ENCODE data around the gene SMAP1.
"Not testable (repeated sequence)": the region's sequence is repeated elsewhere in the genome, so short reads cannot be mapped to it uniquely, and the experiment has no call there.

SMAP1 gene

DNA sequence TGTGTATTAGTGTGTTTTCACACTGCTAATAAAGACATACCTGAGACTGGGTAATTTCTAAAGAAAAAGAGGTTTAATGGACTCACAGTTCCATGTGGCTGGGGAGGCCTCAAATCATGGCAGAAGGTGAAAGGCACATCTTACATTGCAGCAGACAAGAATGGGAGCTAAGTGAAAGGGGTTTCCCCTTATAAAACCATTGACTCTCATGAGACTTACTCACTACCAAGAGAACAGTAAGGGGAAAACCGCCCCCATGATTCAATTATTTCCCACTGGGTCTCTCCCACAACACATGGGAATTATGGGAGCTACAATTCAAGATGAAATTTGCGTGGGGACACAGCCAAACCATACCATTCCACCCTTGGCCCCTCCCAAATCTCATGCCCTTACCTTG lies 73.1 kb downstream of the SMAP1 start:
- not testable (repeated sequence) for DNase-seq (ENCODE audit: low read depth in 2 of 2)

DNA sequence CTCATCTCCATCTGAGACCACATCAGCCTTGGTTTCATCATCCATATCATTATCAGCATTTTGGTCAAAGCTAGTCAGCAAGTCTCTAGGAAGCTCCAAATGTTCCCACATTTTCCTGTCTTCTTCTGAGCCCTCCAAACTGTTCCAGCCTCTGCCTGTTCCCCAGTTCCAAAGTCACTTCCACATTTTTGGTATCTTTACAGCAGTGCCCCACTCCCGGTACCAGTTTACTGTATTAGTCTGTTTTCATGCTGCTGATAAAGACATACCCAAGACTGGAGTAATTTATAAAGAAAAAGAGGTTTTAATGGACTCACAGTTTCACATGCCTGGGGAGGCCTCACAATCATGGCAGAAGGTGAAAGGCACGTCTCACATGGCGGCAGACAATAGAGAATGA lies 74.8 kb downstream of the SMAP1 start:
- DNase-seq (ENCODE audit: low read depth in 2 of 2), result not testable (repeated sequence)

DNA sequence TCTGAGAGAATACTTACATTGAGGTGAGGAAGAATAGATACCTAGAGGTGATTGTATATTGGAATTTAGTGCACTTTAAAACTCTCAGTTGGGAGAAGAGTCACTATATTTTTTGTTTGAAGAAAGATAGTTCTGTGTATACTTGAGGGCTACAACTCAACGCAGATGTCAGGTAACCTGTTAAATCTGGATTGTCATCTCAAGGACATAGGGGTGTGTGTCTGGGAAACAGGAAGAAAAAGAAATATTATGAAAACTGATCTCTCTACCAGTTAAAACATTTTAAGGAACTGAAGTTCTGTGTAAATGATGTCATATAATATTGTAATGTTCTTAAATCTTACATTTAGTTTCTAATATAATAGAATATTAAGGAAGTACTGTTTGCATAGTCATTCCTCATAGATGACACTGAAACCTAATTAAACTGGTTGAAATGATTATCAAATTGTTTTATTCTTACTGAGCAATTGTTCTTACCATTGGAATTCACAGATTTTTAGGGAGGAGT lies 86.2 kb downstream of the SMAP1 start:
- no peak for DNase-seq (ENCODE audit: low read depth in 2 of 2)

DNA sequence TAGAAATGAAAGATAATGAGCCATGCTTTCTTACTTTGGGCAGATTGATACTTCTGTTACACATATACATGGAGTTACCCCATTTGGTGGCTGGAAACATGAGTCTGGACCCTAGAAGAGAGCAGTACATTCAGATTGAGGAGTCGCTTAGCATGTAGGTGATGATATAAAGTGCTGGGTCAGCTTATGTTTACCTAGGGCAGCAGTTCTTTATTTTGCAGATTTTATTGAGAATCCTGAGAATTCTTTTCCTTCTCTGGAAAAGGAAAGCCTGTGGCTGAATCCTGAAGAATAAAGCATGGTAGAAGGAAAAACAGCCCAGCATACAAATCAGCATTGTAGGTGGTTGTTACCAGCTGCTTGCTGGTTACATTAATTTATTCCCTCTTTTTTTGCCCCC lies 91.2 kb downstream of the SMAP1 start:
- DNase-seq (ENCODE audit: low read depth in 2 of 2), result no peak

DNA sequence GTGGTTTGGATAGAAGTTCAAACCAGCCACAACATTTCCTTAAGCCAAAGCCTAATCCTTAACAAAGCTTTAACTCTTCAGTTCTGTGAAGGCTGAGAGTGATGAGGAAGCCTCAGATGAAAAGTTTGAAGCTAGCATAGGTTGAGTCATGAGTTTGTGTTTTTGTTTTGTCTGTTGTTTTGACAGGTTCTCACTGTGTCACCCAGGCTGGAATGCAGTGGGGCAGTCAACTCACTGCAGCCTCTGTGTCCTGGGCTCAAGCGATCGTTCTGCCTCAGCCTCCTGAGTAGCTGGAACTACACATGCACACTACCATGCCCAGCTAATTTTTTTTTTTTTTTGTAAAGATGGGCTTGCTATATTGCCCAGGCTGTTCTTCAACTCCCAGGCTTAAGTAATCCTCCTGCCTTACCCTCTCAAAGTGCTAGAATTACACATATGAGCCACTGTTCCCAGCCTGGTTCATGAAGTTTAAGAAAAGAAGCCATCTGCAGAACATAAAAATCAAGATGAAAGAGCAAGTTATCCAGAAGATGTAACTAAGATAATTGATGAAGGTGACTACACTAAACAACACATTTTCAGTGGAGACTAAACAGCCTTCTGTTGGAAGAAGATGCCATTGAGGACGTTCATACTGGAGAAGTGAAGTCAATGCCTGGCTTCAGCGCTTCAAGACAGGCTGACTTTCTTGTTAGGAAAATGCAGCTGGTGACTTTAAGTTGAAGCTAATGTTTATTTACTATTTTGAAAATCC lies 96.2 kb downstream of the SMAP1 start:
- no peak for DNase-seq (ENCODE audit: low read depth in 2 of 2)

DNA sequence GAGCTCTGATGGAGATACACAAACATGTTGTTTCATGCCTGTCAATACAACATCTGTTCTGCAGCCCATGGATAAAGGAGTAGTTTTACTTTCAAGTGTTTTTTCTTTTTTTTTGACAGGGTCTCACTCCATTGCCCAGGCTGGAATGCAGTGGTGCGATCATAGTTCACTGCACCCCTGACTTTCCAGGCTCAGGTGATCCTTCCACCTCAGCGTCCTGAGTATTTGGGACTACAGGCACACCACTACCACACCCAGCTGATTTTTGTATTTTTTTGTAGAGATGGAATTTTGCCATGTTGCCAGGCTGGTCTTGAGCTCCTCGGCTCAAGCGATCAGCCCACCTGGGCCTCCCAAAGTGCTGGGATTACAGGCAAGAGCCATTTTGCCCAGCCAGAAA lies 97.0 kb downstream of the SMAP1 start:
- no peak for DNase-seq (ENCODE audit: low read depth in 2 of 2)

DNA sequence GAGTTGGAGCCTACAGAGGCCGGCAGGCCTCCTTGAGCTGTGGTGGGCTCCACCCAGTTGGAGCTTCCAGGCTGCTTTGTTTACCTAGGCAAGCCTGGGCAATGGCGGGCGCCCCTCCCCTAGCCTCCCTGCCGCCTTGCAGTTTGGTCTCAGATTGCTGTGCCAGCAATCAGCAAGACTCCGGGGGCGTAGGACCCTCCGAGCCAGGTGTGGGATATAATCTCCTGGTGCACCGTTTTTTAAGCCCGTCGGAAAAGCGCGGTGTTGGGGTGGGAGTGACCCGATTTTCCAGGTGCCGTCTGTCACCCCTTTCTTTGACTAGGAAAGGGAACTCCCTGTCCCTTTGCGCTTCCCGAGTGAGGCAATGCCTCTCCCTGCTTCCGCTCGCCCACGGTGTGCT lies 103.7 kb downstream of the SMAP1 start:
- not testable (repeated sequence) for DNase-seq (ENCODE audit: low read depth in 2 of 2)

DNA sequence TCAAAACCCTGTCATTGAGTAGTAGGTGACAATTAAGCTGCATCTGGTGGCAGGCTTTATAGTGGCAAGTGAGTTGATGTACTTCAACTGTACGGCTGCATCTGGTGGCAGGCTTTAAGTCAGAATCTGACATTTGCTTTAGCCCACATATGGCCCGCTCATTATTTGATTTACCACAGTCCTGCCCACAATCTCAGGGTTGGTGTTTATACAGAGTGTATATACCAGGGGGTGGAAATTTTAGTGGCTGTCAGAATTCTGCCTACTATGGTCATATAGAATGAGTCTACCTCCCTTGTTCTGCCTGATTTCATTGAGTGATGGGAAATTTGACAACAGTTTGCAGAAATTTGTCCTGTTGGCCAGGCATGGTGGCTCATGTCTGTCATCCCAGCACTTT lies 112.3 kb downstream of the SMAP1 start:
- DNase-seq (ENCODE audit: low read depth in 2 of 2), result no peak

DNA sequence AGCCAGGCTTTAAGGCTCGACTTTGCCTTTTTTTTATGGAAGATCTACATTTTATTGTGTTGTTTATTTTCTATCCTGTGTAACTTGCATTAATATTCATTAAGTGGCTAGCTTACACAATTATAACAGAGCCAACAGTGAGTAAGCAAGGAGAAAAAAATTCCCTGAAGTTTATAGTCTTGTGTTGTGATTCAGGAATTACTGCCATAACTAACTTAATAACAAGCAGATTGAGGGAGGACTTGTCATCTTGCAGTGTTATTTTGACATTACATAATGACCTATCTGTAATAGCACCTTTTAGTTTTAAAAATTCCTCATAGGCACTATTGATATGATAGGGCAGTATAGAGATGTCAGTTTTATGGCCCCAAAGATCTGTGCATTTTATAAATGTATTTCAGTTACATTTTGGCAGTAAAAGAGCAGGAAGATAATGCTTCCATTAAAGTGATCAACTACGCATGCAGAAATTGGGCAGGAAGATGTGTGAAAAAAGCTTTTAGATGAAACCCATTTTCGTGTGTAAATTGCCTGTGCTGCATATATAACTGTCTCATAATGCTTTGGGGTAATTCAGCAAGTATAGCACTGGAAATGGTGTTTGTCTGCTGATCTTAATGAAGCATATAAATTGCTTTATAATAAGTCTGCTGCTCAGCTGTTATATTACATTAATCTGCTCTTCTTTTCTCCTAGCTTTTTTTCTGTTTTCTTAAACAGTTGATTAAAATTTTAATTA lies 123.0 kb downstream of the SMAP1 start:
- no peak for DNase-seq (ENCODE audit: low read depth in 2 of 2)

DNA sequence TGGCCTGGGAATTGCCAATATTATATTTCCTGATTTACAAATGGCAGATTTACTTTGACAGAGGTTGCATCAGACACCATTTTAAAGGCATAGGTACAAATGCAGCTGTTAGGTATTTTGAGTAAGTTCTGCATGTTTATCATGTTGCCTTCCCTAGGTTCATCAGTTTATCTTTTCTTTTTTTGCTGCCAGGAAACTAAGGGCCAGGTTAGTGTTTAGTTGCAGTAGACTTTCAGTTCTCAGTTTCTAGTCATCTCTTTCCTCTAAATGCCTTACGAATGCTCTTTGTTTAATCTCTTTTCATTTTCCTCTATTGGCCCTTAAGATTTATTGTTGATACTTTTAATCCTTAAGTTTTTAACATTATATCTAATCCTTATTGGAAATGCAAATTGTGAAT lies 129.9 kb downstream of the SMAP1 start:
- DNase-seq (ENCODE audit: low read depth in 2 of 2), result no peak

DNA sequence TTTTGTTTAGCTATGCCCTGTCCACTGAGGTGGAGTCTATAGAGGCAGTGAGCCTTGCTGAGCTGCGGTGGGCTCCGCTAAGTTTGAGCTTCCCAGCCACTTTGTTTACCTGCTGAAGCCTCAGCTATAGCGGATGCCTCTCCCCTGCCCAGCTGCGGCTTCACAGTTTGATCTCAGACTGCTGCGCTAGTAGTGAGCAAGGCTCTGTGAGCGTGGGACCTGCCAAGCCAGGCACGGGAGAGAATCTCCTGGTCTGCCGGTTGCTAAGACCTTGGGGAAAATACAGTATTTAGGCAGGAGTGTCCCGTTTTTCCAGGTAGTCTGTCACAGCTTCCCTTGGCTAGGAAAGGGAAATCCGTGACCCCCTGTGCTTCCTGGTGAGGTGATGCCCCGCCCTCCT lies 138.4 kb downstream of the SMAP1 start:
- no peak for DNase-seq (ENCODE audit: low read depth in 2 of 2)

DNA sequence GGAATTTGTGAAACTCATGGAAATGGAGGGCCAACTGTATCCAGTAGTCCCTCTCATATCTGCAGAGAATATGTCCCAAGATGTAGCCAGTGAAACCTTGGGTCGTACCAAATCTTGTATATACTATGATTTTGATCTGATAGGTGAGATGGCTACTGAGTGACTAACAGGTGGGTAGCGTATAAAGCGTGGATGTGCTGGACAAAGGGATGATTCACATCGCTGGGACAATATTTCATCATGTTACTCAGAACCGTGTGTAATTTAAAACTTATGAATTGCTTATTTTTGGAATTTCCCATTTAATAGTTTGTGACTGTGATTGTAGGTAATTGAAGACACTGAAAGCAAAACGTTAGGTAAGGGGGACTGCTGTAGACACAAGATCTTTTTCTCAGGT lies 144.1 kb downstream of the SMAP1 start:
- no peak for DNase-seq (ENCODE audit: low read depth in 2 of 2)

DNA sequence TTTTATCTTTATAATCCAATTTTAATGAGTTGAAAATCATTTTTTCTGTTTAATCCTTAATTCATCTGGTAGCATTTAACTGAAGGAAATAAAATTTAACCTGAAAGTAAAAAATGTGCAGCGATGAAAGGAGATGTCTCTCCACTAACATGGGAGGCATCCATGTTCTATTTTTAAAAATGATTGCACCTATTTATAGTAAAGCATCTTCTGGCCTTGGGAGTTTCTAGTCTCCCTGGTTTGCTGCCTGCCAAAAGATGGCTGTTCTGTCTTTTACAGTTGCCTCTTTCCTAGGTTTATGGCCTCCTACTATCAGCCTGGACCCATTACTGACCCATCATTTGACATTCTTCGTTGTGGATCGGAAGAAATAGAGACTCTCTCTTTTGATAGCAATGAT lies 146.2 kb downstream of the SMAP1 start:
- no peak for DNase-seq (ENCODE audit: low read depth in 2 of 2)

DNA sequence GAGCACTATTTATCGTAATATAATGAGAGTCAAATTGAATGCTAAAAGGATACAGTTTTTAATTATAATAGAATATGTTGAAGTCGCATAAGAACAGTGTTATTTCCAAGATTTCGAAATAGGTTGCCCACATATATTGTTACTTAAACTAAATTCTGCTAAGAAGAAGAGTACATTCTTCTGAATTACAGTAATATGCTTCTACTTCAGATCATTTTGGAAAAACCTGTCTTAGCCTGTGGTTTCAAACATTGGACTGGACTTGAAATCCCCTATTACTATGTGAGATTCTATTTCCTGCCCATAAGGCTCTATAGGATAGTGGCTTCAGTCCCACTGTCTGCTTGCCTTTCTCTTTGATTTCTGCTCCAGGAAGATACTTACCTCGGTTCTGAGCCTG lies 152.0 kb downstream of the SMAP1 start:
- DNase-seq (ENCODE audit: low read depth in 2 of 2), result no peak

DNA sequence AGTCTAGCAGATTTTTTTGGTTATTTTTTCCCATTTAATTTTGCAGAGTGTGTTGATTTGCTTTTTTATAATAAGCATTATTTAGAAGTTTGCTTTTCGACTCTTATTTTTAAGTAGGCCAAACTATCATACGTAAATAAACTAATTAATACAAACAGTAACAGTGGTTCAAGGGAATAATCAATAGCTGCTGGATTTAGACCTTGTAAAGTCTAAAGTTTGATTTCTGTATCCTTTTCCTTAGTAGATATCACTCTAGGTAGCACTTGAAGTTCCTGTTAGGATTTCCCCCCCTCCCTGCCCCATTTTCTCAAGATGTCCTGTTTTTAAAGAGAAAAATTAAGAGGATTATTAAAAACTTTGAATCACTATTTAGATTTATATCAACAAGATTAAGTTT lies 153.1 kb downstream of the SMAP1 start:
- DNase-seq (ENCODE audit: low read depth in 2 of 2), result no peak

DNA sequence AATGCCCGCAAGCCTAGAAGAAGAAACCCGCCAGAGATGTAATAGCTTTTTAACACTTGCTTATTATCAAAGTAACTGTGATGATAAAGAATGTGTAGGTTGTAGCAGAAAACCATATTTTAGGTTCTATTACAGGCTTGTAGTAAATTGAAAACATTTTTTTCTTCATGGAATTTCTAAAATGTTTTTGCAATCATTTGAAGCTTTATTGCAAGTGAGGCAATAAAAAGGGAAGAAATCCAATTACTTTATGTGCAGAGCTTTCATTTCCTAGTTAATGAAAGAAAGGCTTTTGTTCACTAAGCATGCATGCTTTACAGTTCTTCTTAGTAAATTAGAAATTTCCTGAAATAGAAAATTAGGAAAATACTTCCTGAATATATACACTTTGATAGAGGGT lies 154.1 kb downstream of the SMAP1 start:
- DNase-seq (ENCODE audit: low read depth in 2 of 2), result no peak

DNA sequence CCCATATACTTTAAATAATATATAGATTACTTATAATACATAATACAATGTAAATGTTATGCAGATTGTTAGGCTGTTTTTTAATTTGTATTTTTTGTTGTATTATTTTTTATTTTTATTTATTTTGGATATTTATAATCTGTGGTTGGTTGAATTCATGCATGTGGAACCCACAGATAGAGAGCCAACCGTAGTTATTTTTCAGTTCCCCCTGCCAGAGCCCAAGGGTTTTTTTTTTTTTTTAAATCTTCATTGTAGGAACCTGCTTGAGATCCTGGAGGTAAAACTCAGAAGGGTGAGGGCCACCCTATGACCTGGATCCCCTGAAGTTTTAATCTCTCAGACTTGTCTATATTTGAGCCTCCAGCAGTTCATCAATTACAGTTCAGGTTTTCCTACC lies 156.0 kb downstream of the SMAP1 start:
- no peak for DNase-seq (ENCODE audit: low read depth in 2 of 2)

DNA sequence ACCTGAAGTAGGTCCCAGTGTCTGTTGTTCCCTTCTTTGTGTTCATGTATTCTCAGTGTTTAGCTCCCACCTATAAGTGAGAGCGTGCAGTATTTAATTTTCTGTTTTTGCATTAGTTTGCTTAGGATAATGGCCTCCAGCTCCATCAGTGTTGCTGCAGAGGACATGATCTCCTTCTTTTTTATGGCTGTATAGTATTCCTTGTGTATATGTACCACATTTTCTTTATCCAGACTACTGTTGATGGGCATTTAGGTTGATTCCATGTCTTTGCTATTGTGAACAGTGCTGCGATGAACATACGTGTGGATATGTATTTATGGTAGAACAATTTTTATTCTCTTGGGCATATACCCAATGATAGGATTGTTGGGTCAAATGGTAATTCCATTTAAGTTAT lies 163.7 kb downstream of the SMAP1 start:
- no peak for DNase-seq (ENCODE audit: low read depth in 2 of 2)

DNA sequence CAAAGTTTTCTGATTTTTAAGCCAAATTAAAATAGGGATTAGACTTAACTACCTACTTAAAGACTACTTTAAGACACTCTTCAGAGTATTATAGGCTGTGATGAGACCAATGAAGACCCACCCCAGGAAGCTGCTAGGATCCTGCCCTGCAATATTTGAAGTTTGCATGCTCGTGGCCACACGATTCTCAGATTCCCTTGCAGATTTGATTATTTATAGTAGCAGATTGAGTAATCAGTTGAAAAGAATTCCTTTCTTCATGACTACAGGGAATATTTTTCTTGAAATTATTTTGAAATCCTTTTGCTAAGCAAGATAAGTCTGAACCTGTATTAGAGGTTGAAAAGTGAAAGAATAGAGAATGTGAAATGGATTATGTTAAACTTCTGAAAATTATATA lies 166.8 kb downstream of the SMAP1 start:
- DNase-seq (ENCODE audit: low read depth in 2 of 2), result no peak

DNA sequence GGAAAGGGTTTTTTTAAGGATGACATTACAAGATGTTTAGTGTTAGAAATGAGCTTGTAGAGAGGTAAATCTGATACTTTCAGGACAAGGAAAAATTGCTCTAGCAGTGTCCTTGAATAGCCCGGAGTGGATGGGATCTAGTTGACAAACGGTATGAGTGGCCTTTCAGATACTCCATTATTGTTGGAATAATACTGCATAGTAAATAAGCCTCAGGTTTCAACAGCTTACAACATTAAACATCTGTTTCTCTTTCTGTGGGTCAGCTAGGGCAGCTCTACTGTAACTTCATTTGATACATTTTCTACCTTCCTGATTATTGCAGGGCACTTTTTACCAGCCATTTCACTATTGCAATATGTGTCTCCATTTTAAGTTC lies 171.2 kb downstream of the SMAP1 start:
- DNase-seq (ENCODE audit: low read depth in 2 of 2), result no peak

DNA sequence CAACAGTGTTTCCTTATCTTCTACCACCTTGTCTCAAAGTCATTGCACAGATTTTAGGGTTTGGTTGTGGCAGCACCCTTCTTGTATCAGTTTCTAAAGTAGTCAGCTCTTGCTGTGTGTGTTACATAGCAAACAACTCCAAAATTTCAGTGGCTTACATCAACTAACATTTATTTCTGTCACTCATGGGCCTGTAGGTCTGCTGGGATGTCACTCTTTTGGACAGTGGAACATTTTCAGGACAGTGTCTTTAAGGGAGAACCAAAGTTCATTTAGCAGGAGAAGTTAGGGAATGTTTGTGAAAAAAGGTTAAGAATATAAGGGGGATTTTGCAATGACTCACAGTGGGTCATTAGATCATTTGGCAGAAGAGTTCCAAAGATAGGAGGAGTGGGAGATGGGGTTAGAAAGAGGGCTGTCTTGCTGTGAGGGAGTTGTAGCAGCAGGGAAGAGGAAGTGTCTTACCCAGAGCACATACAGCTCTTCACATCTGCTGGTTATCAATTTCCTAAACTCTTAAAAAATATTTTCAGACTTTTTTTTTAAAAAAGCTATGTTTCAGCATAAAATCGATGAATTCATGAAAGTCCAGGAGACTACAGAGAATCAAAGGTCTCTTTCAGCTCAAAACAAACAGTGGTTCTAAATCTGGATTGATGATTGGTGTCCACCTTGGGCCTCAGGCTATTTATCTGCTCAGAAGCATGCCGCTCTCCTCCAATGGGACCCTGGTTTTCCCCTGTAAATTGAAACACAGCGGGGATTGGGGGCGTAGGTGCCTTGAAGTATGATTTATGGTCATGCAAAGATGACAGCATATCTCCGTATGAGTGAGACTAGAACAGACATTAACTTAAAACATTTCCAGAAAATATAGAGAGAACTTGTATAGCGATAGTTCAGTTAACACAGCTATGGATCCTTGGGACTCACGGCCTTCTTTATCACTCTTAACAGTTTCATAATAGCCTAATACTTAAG lies 171.9 kb downstream of the SMAP1 start:
- no peak for DNase-seq (ENCODE audit: low read depth in 2 of 2)

DNA sequence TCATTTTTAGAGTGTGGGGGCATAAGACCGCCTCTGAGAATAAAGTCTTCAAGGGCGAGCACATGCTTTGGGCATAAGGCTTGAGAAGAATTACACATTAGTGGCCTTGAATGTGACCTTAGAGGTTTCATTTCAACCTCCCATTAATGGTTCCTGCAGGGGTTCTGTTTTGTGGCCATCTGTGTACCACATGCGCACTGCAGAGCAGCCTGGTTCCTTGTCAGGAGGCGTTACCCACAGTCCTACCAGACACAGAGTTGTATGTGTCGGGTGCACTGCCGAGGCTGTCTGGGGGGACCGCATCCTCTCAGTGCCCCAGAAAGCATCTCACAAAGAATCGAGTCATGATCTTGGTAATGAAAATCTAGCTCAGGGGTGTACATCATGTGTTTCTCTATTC lies 173.4 kb downstream of the SMAP1 start:
- DNase-seq (ENCODE audit: low read depth in 2 of 2), result no peak

Measured in stimulated activated CD4-positive, alpha-beta T cell treated with anti-CD3 and anti-CD28 coated beads, Interleukin-1b, Interleukin-23, amount 100 ng/mL, for 1 hour (primary cell).